ENCODE results near the gene LOXHD1. TPM values are rescaled to one million over a fixed set of nuclear protein-coding genes. Genes with fewer than 3 reads are reported as not detected.

The LOXHD1 gene
- total and polyA plus RNA-seq, 10 of the 15 experiments (the other 5 are each of a cell fraction or from before 2014, with no cell fraction given), result not detected

- TF ChIP-seq CUX1 (IDR thresholded peaks at IDR 0.05; ENCODE audit: insufficient replicate concordance, low read depth, low read length) (no peak), CEBPB (IDR thresholded peaks at IDR 0.05; ENCODE audit: borderline replicate concordance in 1 of 2, low read depth in 2 of 2, low read length in 2 of 2) (no peak), CEBPZ (IDR thresholded peaks at IDR 0.05; ENCODE audit: low read depth, low read length) (no peak), IRF3 (IDR thresholded peaks at IDR 0.05) (no peak), NFYB (IDR thresholded peaks at IDR 0.05; ENCODE audit: insufficient read depth, low read depth, low read length) (no peak), CBX3 (IDR thresholded peaks at IDR 0.05; ENCODE audit: borderline replicate concordance, low read depth) (no peak), TAF1 (IDR thresholded peaks at IDR 0.05; ENCODE audit: borderline replicate concordance, low read depth, low read length) (no peak), ZNF384 (IDR thresholded peaks at IDR 0.05; ENCODE audit: borderline replicate concordance, low read depth, low read length) (no peak), HDAC2 (IDR thresholded peaks at IDR 0.05) (no peak), BCLAF1 (IDR thresholded peaks at IDR 0.05) (no peak)
These were observed 20.9 kb downstream of the LOXHD1 start (continued) for GRCh38 chr18:46636040-46636630.

Data from GM12878 (cell line).